Stimulated activated CD8-positive, alpha-beta memory T cell treated with anti-CD3 and anti-CD28 coated beads, Interleukin-12 subunit alpha, Interleukin-12 subunit beta, amount 100 ng/mL, for 24 hours (primary cell): ENCODE data around the gene HSPB6.
"Not testable (repeated sequence)": the region's sequence is repeated elsewhere in the genome, so short reads cannot be mapped to it uniquely, and the experiment has no call there.

Source experiments
- DNase-seq: peaks from one replicate; pipeline ENCODE4 v3.0.0-alpha.2; 2020; ENCODE audit errors: extremely low read depth

The HSPB6 gene

GRCh38 chr19:35786299-35787160 lies 29.7 kb upstream of the HSPB6 start:
- DNase-seq, result no peak

DNA sequence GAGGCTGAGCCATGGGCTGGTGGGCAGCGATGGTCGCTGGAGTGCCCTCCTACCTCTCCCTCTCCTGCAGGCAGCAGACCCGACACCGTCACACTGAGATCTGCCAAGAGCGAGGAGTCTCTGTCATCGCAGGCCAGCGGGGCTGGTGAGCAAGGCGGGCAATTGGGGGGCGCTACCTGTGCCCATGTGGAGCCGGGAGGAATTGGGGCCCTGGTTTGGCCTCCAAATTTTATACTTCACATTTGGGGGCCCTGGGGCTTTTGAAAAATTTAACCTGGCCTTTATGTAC lies 28.5 kb upstream of the HSPB6 start:
- no peak for DNase-seq

DNA sequence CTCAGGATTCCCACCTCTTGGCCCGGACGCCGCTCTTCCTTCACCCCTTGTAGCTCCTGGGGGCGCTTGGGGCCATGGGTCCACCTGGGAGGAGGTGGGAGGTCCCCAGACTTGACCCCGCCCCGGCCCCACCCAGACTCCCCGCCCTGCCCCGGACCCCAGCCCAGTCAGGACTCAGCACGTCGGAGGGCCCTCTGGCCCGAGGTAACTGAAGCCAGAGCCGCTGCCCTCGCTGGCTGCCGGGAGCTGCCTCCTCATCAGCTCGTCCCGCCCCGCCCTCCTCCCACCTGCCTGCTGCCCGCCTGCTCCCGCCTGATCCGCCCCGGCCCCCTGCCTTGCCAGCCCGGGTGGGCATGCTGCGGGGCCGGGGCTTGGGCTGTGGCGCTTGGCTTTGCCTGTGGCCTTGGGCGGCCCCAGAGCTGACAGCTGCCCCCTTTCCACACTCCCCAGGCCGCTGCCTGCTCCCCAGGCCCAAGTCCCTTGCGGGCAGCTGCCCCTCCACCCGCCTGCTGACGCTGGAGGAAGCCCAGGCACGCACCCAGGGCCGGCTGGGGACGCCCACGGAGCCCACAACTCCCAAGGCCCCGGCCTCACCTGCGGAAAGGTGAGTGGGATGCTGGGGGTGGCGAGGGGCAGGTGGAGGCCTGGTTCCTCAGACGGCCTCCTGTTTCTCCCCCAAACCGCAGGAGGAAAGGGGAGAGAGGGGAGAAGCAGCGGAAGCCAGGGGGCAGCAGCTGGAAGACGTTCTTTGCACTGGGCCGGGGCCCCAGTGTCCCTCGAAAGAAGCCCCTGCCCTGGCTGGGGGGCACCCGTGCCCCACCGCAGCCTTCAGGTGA lies 27.9 kb upstream of the HSPB6 start:
- DNase-seq, result no peak

GRCh38 chr19:35783469-35784434 lies 26.9 kb upstream of the HSPB6 start:
- no peak for DNase-seq

DNA sequence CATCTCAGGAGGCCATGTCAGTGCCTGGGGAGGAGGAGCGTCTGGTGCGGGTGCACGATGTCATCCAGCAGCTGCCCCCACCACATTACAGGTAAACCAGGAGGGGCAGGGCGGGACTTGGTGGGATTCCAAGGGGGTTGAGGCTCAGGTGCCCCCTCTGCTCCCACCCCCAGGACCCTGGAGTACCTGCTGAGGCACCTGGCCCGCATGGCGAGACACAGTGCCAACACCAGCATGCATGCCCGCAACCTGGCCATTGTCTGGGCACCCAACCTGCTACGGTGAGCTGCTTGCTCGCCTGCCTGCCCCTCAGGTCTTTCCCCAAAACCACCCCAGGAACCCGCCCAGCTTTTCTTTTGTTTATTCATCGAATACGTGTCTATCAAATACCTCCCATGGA lies 25.8 kb upstream of the HSPB6 start:
- no peak for DNase-seq

DNA sequence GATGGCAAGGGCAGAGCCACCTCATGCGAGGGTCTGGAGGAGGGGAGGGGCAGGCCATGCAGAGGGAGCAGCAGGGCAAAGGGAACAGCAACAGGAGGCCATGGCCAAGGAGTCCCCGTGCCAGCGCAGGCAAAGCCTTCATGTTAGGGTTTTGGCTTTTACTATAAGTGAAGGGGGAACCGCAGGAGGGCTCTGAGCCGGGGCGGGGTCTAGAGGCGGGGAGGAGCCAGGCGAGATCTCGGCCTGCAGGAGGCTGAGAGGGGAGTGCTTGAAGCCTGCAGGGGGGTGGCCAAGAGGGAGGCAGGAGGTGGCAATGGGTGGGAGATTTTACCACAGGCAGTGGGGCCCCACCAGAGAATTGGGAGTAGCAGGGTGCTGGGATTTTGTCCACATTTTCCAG lies 24.8 kb upstream of the HSPB6 start:
- DNase-seq, result no peak

DNA sequence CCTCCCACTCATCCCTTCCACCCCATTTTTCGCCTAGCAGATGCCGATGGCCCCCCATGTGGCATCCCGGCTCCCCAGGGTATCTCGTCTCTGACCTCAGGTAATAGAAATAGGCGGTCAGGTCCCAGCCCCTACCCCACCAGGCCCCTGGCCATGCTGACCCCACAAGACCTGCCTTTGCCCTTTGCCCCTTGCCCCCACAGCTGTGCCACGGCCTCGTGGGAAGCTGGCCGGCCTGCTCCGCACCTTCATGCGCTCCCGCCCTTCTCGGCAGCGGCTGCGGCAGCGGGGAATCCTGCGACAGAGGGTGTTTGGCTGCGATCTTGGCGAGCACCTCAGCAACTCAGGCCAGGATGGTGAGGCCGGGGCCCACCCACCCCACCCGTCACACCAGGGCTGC lies 23.9 kb upstream of the HSPB6 start:
- no peak for DNase-seq

DNA sequence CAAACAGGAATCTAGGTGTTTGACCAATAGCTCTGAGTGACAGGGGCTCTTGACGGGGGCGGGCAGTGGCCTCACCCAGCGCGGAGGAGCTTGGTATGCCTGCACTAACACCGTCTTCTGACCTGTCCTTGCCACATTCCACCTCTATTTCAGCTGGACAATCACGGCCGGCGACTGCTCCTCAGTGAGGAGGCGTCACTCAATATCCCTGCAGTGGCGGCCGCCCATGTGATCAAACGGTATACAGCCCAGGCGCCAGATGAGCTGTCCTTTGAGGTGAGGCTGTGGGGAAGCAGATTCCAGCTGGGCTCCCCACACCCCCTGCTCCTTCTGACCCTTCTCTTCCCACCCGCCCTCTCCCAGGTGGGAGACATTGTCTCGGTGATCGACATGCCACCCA lies 23.2 kb upstream of the HSPB6 start:
- DNase-seq, result no peak

DNA sequence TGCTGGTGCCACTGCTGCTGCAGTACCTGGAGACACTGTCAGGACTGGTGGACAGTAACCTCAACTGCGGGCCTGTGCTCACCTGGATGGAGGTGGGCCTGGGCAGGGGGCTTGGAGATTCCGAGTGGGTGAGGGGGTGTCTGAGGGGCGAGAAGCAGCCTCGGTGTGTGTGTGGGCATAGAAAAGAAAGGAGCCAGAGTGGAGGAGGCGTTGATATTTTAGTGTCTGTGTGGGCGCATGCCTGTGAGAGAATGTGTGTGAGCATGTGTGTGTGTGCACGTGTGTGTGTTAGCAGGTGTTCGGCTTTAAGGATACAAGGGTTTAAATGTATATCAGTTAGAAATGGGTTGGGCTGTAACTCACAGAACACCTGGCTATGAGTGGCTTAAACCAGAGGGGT lies 22.2 kb upstream of the HSPB6 start:
- DNase-seq, result no peak

DNA sequence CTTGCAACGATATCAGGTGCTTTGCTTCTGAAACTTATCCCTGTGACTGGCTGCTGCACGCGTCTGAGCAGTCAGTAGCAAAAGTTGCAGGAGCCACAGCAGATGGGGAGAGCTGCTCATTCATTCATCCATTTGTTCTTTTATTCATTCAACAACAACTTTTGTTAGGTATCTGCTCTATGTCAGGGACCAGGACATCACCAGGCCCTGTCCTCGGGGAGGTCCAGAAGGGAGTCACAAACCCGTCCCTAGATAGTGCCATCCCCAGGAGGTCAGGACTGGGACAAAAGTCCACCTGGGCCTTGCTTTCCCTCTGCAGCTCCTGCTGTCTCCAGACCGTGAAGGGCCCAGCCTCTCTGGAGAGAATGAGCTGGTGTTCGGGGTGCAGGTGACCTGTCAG lies 21.1 kb upstream of the HSPB6 start:
- DNase-seq, result no peak

DNA sequence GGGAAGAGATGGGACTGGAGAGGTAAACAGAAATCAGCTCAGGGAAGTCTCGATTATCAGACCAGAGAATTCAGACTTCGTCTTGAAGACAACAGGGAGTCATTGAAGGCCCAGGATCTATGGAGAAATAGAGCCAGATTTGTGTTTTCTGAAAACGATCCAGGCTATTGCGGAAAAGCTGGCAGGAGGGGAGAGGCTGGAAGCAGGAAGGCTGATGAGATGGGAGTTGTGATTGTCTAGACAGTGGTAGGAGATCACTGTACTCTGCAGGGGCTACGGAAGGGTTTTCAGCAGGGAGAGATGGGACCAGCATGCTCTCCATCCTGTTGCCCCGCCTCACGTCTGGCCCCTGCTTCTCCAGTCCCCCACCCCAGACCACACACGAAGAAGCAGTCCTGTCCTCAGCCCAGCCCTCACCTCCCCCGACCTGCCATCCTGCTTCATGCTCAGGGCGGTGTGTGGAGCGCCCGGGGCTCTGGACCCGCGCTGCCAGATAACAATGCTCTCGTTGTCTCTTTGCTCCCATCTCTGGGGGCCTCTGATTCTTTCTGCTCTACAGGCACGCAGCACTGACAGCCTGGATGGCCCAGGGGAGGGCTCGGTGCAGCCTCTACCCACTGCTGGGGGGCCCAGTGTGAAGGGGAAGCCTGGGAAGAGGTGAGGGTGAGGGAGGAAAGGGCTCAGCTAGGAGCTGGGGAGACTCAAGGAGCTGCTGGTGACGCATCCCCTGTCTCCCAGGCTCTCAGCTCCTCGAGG lies 20.4 kb upstream of the HSPB6 start:
- DNase-seq, result no peak

- DNase-seq, result no peak
Observed at GRCh38 chr19:35776102-35776788, 19.4 kb upstream of the HSPB6 start.

GRCh38 chr19:35775298-35776101 lies 18.7 kb upstream of the HSPB6 start, which contains the start of gene ARHGAP33:
Gene ARHGAP33 (plus strand): TSS chr19:35775564. CDS start chr19:35775659, 95 bp downstream.
- DNase-seq, result peak; percentile 97

GRCh38 chr19:35775046-35775297 lies 18.1 kb upstream of the HSPB6 start:
- DNase-seq, result no peak

DNA sequence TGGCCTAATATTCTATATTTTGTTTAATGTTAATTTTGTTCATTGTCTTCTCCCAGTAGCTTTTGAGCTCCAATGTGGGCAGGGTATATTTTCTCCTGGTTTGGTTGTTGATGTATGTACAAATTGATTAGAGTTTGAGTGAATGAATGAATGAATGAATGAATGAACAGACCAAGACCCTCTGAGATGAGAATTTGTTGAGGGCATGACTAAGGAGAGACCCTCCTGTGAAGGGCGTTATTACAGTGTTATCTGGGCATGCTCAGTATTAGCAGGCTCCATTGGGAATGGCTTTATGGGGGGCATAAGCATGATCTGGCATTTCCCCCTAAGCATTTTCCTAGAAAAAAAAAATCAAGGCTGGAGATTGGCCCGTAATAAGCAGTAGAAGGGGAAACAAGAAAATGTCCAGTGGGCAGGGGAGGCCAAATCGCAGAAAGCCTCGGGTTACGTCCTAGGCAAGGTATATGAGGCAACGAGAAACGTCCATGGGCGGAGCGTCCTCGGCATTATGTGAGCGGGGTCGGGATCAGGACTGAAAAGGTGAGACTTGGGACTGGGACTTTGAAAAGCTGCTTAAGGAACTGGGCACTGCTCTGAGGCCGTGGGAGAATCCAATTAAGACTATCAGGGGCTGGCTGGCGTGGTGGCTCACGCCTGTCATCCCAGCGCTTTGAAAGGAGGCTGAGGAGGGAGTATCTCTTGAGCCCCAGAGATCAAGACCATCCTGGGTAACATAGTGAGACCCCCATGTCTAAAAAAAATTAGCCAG lies 17.6 kb upstream of the HSPB6 start:
- no peak for DNase-seq

DNA sequence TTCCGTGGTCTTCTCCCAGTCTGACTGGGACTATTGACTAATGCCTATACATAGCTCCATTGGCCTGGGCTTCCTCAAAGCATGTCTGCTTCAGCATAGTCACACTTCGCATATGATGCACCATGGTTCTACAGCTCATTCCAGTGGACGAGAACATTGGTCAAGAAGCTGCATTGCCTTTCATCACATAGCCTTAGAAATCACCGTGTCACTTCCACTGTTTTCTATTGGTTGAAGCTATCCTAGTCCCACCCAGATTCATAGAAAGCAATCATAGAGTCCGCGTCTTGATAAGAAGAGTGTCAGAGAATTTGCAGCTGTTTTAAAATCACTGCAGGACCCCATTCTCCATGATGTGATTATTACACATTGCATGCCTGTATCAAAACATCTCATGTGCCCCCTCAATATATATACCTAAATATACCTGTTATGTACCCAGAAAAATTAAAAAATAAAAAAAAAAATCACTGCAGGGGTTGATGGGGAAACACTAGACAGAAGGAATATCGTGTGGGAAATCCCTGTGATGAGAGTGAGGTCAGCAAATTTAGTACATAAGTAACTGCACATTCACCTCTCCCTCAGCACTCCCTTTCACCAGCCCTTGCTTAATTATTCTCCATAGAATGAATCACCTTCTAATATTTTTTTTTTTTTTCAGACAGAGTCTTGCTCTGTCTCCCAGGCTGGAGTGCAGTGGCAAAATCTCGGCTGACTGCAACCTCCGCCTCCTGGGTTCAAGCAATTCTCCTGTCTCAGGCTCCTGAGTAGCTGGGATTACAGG lies 16.4 kb upstream of the HSPB6 start:
- no peak for DNase-seq

GRCh38 chr19:35772362-35772761 lies 15.5 kb upstream of the HSPB6 start:
- not testable (repeated sequence) for DNase-seq

DNA sequence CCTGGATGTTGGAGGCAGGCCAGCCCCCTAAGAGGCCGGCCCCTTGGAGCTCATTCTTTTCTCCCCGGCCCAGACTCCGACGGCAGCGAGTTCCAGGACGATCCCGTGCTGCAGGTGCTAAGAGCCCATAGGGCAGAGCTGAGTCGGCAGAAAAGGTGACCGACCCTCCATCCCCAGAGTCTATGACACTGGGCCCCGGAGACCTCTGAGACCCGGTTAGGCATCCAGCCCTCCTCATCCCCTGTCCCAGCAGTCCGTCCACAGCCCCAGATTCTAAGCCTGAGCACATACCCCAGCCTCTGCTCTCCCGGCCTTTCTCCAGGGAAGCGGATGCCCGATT lies 11.2 kb upstream of the HSPB6 start:
- no peak for DNase-seq
